Urothelium cell line (cell line): ENCODE results near the gene NCKAP1.
A peak's percentile ranks its signal among the peaks of the same experiment; 100 is the strongest.

Experiments
- DNase-seq: peaks from one replicate; pipeline ENCODE4 v3.0.0; 2011; ENCODE audit warnings: low spot score, mixed read lengths
- FAIRE-seq: peaks from 2 replicates; lab custom pipeline; 2011; peaks lifted over from hg19 to GRCh38; lab: Jason Lieb, UNC

NCKAP1 gene

DNA sequence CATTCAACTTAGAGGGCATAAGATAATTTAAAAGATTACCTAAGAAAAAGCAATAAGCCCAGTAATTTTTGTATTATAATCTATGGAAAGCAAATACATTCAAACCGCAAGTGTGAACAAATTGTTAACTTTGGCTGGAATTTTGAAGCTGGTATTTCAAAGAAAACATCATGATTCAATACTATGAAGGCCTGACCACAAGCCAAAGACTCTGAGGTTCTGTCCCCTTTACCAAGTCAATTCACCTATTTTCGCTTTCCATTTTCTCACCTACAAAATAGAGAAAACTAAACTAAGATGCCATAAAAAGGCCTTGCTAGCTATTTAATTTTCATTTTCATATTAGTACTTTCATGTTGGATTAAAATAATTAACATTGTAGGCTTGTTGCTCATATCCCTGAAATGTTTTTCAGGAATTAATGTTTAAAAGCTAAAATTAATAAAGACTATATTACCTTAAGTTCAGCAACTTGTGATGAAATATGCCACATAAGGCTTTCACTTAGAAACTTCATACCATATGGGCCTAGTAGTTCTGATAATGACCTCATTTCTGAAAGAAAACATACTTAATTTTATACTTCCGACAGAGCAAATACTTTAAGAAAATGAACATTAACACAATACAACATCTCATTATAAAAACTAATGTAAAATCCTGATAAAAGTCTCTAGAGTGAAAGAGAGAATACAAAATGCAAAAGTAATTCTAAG, 86.2 kb downstream of the NCKAP1 start:
- FAIRE-seq (no peak), DNase-seq (no peak)

DNA sequence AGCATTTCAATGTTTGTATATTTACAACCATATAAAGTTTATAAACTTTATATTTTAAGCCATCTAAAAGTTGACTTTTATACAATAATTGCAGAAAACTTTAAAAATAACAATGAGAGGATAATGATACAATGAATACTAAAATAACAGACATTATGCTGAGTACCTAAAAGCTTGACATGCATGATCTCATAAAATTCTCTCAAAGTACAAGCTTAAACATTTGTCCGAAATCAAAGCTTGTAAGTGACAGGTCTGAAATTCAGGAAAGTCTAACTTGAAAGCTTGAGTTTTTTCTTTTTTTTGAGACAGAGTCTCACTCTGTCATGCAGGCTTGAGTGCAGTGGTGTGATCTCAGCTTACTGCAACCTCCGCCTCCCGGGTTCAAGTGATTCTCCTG, 87.7 kb downstream of the NCKAP1 start:
- DNase-seq (no peak), FAIRE-seq (no peak)

- DNase-seq = no peak
- no peak for FAIRE-seq
Observed at GRCh38 chr2:182949572-182950189, 88.6 kb downstream of the NCKAP1 start.

DNA sequence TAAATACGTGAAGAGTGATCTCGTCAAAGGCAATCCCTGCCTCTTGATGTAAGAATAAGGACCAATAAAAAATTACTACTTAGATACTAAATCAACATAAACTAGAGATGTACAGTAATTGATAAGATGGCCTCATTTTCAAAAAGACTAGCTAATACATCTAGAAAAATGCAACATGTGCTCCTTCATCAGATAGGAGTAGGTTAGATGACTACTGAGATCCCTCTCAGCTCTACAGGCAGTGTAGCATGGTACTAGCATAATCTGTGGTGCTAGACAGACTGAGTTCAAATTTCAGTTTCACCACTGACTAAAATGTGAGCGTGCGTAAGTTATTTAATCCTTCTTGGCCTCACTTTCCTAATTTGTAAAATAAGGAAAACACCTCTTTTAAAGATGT, 89.2 kb downstream of the NCKAP1 start:
- FAIRE-seq (no peak), DNase-seq (no peak)

DNA sequence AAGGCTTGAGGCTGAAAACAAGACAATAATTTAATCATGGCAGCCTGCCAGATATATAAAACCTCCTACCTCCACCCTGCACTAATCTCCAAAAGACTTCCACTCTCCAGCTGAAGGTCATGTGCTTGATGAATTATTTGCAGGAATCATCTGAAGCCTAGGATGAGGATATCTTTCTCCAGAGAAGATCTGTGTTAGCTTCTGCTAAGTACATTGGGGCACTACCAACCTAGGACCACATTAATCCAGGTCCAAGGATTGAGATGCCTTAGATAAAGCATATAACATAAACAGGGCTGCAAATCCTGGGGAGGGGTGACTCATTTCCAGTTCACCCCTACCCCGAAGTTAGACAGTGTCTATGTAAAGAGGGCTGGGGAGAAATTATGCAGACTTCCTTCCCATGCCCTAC, 91.3 kb downstream of the NCKAP1 start:
- DNase-seq = peak; percentile 2
- peak; percentile 5 for FAIRE-seq

- DNase-seq (no peak), FAIRE-seq (no peak)
Observed at GRCh38 chr2:182943339-182943738, 94.9 kb downstream of the NCKAP1 start.

DNA sequence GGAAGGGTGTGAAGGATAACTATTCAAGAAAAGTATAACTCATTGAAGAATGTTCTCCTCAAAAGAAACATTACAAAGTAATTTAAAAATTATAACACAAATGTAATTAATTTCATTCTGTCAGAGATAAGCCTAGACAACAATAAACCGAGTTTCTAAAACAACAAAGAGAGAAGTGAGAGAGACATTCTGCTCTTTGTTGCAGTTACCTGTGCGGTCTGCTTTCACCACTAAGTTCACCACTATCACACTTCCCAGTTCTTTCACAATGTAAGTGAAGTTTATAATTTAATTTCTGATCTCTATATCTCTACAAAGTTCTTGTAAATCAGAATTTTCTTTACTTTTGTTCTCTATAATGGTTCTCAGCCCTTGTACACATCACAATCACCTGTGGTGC, 95.5 kb downstream of the NCKAP1 start:
- FAIRE-seq = no peak

GRCh38 chr2:182941919-182942318, 96.3 kb downstream of the NCKAP1 start:
- DNase-seq (no peak), FAIRE-seq (no peak)

More for the DNA sequence above, 95.5 kb downstream of the NCKAP1 start:
- DNase-seq = no peak

DNA sequence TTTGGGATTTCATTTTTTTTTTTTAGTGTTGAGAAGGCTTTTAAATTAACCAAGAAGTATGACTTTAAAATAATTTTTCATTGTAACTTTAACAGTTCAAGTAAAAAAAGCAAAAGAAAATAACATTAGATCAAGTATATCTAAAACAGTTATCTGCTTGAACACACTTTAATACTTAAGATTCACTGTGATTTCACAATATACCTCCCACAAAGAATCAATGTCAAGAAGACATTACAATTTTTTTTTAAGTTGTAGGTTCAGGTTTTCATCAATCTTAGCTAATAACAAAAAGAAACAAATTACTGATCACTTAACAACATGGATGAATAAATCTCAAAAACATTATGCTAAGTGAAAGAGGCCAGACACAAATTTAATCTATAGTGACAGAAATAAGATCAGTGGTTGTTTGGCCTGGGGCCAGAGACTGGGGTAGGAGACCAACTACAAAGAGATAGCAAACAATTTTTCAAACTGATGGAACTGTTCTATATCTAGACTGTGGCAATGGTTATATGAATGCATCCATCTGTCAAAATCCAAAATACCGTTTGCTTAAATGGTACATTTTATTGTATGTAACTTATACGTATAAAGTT, 97.0 kb downstream of the NCKAP1 start:
- FAIRE-seq (no peak), DNase-seq (no peak)

DNA sequence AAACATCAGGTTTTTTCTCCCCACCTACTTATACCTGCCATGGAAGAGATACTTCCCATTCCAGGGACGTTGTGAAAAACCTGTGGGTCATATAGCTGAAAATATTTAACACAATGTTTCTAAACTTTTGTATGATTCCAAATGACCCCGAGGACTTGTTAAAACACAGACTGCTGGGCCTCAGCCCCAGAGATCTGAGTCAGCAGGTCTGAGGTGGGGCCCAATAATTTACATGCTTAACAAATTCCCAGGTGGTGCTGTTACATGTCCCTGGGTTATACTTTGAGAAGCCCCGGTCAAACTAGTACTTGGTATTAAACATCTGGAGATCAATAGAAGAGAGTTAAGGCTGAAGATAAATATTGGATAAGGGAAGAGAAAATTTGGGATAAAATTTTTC, 100.4 kb downstream of the NCKAP1 start:
- FAIRE-seq = no peak
- no peak for DNase-seq

- DNase-seq (no peak), FAIRE-seq (no peak)
Observed at GRCh38 chr2:182933629-182934028, 104.6 kb downstream of the NCKAP1 start.

- DNase-seq = no peak
- FAIRE-seq = no peak
Observed at GRCh38 chr2:182929972-182930371, 108.3 kb downstream of the NCKAP1 start.

GRCh38 chr2:182924306-182924705, 114.0 kb downstream of the NCKAP1 start:
- DNase-seq (no peak), FAIRE-seq (no peak)

- FAIRE-seq (no peak), DNase-seq (no peak)
Observed at GRCh38 chr2:182921234-182921633, 117.0 kb downstream of the NCKAP1 start.

GRCh38 chr2:182920631-182921056, 117.6 kb downstream of the NCKAP1 start:
- FAIRE-seq (no peak), DNase-seq (no peak)

DNA sequence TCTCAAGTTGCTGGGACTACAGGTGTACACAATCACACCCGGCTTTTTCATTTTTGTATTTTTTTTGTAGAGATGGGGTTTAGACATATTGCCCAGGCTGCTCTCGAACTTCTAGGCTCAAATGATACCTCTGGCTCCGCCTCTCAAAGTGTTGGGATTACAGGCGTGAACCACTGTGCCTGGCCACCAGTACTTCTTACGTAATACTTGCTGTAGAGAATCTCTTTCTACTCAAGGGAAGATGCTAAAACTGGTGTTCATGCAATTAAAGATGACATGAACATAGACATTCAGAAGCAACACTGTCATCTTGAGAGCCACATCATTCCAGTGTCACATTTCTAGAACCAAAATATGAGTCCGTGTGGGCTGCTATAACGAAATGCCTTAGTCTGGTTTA, 118.2 kb downstream of the NCKAP1 start:
- no peak for DNase-seq
- FAIRE-seq = no peak

GRCh38 chr2:182918961-182919652, 119.2 kb downstream of the NCKAP1 start:
- FAIRE-seq = peak; percentile 61
- no peak for DNase-seq

DNA sequence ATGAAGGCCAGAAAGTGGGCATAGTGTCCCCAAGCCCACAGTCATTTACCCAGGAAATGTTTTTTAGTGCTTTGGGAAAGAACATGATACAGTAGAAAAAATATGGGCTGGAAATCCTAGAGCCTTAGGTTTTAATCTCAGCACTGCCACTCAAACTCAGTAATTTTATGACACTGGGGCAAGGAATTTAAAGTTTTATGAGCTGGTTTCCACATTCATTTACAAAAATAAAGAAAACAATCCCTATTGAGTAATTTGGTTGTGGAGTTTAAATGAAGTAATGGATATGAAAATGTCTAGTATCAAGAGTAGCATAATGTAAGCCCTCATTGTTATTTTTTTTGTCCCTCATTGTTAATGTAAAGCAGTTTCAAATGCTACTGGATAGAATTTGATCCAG, 120.3 kb downstream of the NCKAP1 start:
- FAIRE-seq (no peak), DNase-seq (no peak)

DNA sequence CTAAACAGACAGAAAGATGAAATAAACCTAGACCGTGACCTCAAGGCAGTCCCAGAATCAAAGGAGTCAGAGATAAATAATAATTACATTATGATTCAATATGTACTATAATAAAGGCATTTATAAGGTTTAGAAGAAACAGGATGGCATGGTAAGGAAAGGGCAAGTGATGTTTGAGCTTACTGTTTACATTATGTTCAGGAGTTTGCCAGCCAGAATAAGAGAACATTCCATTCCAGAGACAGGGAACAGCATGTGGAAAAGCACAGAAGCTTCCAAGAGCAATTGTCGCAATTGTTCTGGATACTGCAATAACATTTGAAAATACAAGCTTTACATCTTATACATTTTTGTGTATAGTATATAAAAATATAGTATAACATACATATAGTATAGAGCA, 121.8 kb downstream of the NCKAP1 start:
- DNase-seq = no peak
- FAIRE-seq = no peak

DNA sequence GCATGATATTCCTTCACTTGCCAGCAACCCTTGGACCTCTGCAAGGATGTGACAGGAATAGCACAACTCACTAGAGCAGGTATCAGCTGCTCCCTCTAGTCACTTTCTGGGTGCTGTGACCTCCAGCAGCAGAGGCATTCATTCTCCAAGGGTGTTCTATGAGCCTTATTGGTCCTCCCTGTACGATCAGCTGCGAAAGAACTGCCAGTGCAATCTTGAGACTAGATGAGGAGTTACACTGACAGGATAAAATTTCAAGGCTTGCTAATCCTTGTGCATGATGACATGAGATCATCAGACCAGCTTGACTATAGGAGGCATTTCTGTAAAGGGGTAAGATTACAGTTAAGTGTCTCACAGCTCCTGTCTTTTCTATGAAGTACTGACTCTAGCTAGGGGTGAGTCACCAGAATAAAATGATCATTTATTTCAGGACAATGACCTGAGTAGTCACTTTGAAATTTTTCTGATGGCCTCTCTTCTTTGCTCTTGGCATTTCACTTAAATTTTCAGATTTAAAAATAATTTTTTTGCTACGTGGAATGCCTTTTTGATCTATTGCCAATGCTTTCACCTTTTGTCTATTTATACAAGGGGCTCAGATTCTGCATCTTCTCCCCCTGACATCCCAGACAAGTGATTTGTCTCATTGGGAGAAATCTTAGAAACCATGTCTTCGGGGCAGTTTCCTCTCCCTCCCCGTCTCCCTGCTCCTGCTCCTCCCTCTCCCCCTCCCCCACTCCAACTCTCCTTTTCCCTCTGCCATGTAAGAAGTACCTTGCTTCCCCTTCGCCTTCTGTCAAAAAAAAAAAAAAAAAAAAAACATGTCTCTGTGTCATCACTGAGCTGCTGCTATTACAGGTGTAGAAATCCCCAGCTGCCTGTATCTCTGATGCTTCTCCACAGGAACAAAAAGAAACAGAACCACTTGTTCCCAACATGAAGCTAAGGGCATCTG, 122.6 kb downstream of the NCKAP1 start:
- FAIRE-seq = peak; percentile 89
- DNase-seq = peak; percentile 81

GRCh38 chr2:182914852-182915251, 123.4 kb downstream of the NCKAP1 start:
- FAIRE-seq (no peak), DNase-seq (no peak)
